Endodermal cell (in vitro differentiated cells): ENCODE results near the gene RNPS1. TPM values are rescaled to one million over a fixed set of nuclear protein-coding genes. Genes with fewer than 3 reads are reported as not detected.
"Not testable (repeated sequence)": the region's sequence is repeated elsewhere in the genome, so short reads cannot be mapped to it uniquely, and the experiment has no call there.

Source experiments
- DNase-seq: peaks from one replicate; pipeline ENCODE4 v3.0.0-alpha.2; 2017
- H3K27ac ChIP-seq: 2 replicates; pipeline ENCODE4 v1.5.1; 2013; ENCODE audit warnings: mild to moderate bottlenecking, low read depth, low read length, moderate library complexity
- H3K27me3 ChIP-seq: 2 replicates; pipeline ENCODE4 v1.6.1; 2013; ENCODE audit warnings: mild to moderate bottlenecking, low read length, moderate library complexity; ENCODE audit not compliant: insufficient read depth, control insufficient read depth, poor library complexity, severe bottlenecking
- H3K36me3 ChIP-seq: 2 replicates; pipeline ENCODE4 v1.7.0; 2013; ENCODE audit warnings: mild to moderate bottlenecking, low read length, moderate library complexity; ENCODE audit not compliant: control insufficient read depth, insufficient read depth
- H3K4me1 ChIP-seq: one replicate; pipeline ENCODE4 v1.7.0; 2013; ENCODE audit warnings: low read length; ENCODE audit not compliant: control insufficient read depth, insufficient read depth
- H3K4me3 ChIP-seq: 2 replicates; pipeline ENCODE4 v1.5.1; 2013; ENCODE audit warnings: mild to moderate bottlenecking, low read length, moderate library complexity
- H3K9ac ChIP-seq: 2 replicates; pipeline ENCODE4 v1.6.1; 2013; ENCODE audit warnings: mild to moderate bottlenecking, low read length, moderate library complexity; ENCODE audit not compliant: poor library complexity, severe bottlenecking; ENCODE audit errors: extremely low read depth
- H3K9me3 ChIP-seq: 2 replicates; pipeline ENCODE4 v1.6.1; 2013; ENCODE audit warnings: mild to moderate bottlenecking, low read length, moderate library complexity; ENCODE audit not compliant: control insufficient read depth
- H3K27ac Mint-ChIP-seq: 2 replicates; pipeline ENCODE4 v1.8.0; 2020; ENCODE audit warnings: mixed read lengths
- H3K27me3 Mint-ChIP-seq: 2 replicates; pipeline ENCODE4 v1.8.0; 2021; ENCODE audit warnings: mild to moderate bottlenecking, mixed read lengths; ENCODE audit not compliant: insufficient read depth
- H3K36me3 Mint-ChIP-seq: 2 replicates; pipeline ENCODE4 v1.8.0; 2020; ENCODE audit warnings: low read depth, mixed read lengths
- H3K4me1 Mint-ChIP-seq: 2 replicates; pipeline ENCODE4 v1.8.0; 2020; ENCODE audit warnings: mixed read lengths
- H3K4me3 Mint-ChIP-seq: 2 replicates; pipeline ENCODE4 v1.8.0; 2020; ENCODE audit warnings: mild to moderate bottlenecking, moderate library complexity, mixed read lengths
- H3K9me3 Mint-ChIP-seq: 2 replicates; pipeline ENCODE4 v1.8.0; 2020; ENCODE audit warnings: mild to moderate bottlenecking, mixed read lengths
- CTCF ChIP-seq: fragments of 200-600 bp; sonication (generic); conservative IDR thresholded peaks from 2 replicates; pipeline ENCODE4 v1.5.0; 2021; ENCODE audit warnings: antibody characterized with exemption, mild to moderate bottlenecking
- WGBS, 2 experiments: methylation state at CpG; one replicate each; pipeline versions ENCODE4 v1.1.5 to v1.1.7; 2013; ENCODE audit warnings: missing lambda C conversion rate in 2 of 2, mixed read lengths in 1 of 2; ENCODE audit not compliant: insufficient coverage in 1 of 2, insufficient read length in 1 of 2; 5-methylcytosine and 5-hydroxymethylcytosine counted together
- total RNA-seq, 2 donors: library from RNA; stranded (reverse); fragmentation: NEBNext Ultra II Directional in 1 of 2; extraction: Animal tissue kit (Norgen Biotek cat#: 25700) in 1 of 2; gene quantifications; 2 replicates in 1 of 2; 3 replicates in 1 of 2; pipeline ENCODE4 v1.2.1, GENCODE V29; 2021

Gene RNPS1
- total RNA-seq, 2 donors from 2014 or later = 273 to 289 TPM

- Histone ChIP-seq H3K27me3 (peaks cover 3% of the 10 kb centered on the region), H3K9ac (no peak overlapping the region), H3K27ac (no peak overlapping the region), H3K9me3 (no peaks in the 10 kb centered on the region), H3K4me1 (no peaks in the 10 kb centered on the region), H3K4me3 (no peak overlapping the region), H3K36me3 (peaks cover 48% of the 10 kb centered on the region)
- TF ChIP-seq CTCF = peak; percentile 61
- no peak overlapping the region for H3K27ac Mint-ChIP-seq
- peaks cover 42% of the 10 kb centered on the region for H3K36me3 Mint-ChIP-seq
- H3K27me3 Mint-ChIP-seq = peaks cover 2% of the 10 kb centered on the region
- H3K4me1 Mint-ChIP-seq = no peaks in the 10 kb centered on the region
- no peaks in the 10 kb centered on the region for H3K9me3 Mint-ChIP-seq
- peak; percentile 84 for DNase-seq
- no peak overlapping the region for H3K4me3 Mint-ChIP-seq
- WGBS, 2 experiments = 97 to 98% methylated on average over 14 to 19 of the region's 19 CpGs
These were observed 24.8 kb downstream of the RNPS1 start for GRCh38 chr16:2243031-2243528.

GRCh38 chr16:2242598-2242997 is 25.3 kb downstream of the RNPS1 start:
- DNase-seq = no peak
- Histone ChIP-seq H3K27ac (no peak overlapping the region), H3K9me3 (no peaks in the 10 kb centered on the region), H3K4me1 (no peaks in the 10 kb centered on the region), H3K4me3 (no peak overlapping the region), H3K36me3 (peaks cover 48% of the 10 kb centered on the region), H3K9ac (no peak overlapping the region), H3K27me3 (peaks cover 8% of the 10 kb centered on the region)
- H3K4me1 Mint-ChIP-seq = no peaks in the 10 kb centered on the region
- H3K36me3 Mint-ChIP-seq = peaks cover 40% of the 10 kb centered on the region
- no peak overlapping the region for H3K4me3 Mint-ChIP-seq
- TF ChIP-seq CTCF = no peak
- H3K27me3 Mint-ChIP-seq = peaks cover 4% of the 10 kb centered on the region
- H3K27ac Mint-ChIP-seq = no peak overlapping the region
- 95 to 100% methylated on average over 6 to 11 of the region's 11 CpGs for WGBS, 2 experiments
- H3K9me3 Mint-ChIP-seq = no peaks in the 10 kb centered on the region

- not testable (repeated sequence) for H3K4me3 Mint-ChIP-seq, H3K9me3 Mint-ChIP-seq, DNase-seq, H3K27ac ChIP-seq, H3K4me3 ChIP-seq, H3K9me3 ChIP-seq, H3K9ac ChIP-seq, H3K4me1 ChIP-seq, H3K4me1 Mint-ChIP-seq, H3K27ac Mint-ChIP-seq
- 92 to 100% methylated on average over 5 to 9 of the region's 9 CpGs for WGBS, 2 experiments
- Histone ChIP-seq H3K36me3 (peaks cover 32% of the 10 kb centered on the region), H3K27me3 (peaks cover 25% of the 10 kb centered on the region)
- peaks cover 28% of the 10 kb centered on the region for H3K36me3 Mint-ChIP-seq
- H3K27me3 Mint-ChIP-seq = peaks cover 22% of the 10 kb centered on the region
These were observed 27.6 kb downstream of the RNPS1 start for GRCh38 chr16:2240331-2240730.
